ENCODE measurements around the gene PGA3.

DNA sequence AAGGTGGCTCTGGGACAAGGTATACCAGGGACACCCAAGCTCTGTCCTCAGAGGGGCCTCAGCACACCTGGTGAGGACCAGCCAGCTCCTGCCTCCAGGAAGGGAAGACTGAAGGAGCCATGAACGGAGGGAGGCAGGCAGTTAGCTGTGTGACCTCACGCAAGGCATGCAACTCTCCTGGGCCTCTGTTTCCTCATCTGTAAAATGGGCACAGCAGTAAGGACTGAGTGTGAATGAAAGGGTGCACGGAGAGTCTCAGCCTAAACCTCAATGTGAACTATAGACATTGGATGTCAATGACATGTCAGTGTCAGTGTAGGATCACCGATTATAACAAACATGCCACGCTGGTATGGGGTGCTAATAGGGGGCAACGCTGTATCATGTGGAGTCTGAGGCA, 56.0 kb downstream of the PGA3 start:
- TF ChIP-seq, protein P1, sequence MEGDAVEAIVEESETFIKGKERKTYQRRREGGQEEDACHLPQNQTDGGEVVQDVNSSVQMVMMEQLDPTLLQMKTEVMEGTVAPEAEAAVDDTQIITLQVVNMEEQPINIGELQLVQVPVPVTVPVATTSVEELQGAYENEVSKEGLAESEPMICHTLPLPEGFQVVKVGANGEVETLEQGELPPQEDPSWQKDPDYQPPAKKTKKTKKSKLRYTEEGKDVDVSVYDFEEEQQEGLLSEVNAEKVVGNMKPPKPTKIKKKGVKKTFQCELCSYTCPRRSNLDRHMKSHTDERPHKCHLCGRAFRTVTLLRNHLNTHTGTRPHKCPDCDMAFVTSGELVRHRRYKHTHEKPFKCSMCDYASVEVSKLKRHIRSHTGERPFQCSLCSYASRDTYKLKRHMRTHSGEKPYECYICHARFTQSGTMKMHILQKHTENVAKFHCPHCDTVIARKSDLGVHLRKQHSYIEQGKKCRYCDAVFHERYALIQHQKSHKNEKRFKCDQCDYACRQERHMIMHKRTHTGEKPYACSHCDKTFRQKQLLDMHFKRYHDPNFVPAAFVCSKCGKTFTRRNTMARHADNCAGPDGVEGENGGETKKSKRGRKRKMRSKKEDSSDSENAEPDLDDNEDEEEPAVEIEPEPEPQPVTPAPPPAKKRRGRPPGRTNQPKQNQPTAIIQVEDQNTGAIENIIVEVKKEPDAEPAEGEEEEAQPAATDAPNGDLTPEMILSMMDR (IDR thresholded peaks at IDR 0.05), result no peak
- TF ChIP-seq MXI1 (IDR thresholded peaks at IDR 0.05; ENCODE audit: low read depth, low read length) (no peak), REST (IDR thresholded peaks at IDR 0.05; ENCODE audit: low read depth, low read length) (no peak), POLR2AphosphoS5 (IDR thresholded peaks at IDR 0.05; ENCODE audit: low read depth, low read length) (no peak), GABPA (IDR thresholded peaks at IDR 0.05; ENCODE audit: low read depth) (no peak), MAX (IDR thresholded peaks at IDR 0.05; ENCODE audit: low read depth) (no peak), NFIC (IDR thresholded peaks at IDR 0.05; ENCODE audit: borderline replicate concordance) (no peak), EZH2phosphoT487 (IDR thresholded peaks at IDR 0.05; ENCODE audit: borderline replicate concordance, low read depth) (no peak), FOSL2 (IDR thresholded peaks at IDR 0.05; ENCODE audit: borderline replicate concordance, low read depth) (no peak)
- TF ChIP-seq, protein P2, sequence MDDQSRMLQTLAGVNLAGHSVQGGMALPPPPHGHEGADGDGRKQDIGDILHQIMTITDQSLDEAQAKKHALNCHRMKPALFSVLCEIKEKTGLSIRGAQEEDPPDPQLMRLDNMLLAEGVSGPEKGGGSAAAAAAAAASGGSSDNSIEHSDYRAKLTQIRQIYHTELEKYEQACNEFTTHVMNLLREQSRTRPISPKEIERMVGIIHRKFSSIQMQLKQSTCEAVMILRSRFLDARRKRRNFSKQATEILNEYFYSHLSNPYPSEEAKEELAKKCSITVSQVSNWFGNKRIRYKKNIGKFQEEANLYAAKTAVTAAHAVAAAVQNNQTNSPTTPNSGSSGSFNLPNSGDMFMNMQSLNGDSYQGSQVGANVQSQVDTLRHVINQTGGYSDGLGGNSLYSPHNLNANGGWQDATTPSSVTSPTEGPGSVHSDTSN (IDR thresholded peaks at IDR 0.05), result no peak
- TF ChIP-seq, protein P3, sequence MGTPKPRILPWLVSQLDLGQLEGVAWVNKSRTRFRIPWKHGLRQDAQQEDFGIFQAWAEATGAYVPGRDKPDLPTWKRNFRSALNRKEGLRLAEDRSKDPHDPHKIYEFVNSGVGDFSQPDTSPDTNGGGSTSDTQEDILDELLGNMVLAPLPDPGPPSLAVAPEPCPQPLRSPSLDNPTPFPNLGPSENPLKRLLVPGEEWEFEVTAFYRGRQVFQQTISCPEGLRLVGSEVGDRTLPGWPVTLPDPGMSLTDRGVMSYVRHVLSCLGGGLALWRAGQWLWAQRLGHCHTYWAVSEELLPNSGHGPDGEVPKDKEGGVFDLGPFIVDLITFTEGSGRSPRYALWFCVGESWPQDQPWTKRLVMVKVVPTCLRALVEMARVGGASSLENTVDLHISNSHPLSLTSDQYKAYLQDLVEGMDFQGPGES (IDR thresholded peaks at IDR 0.05; ENCODE audit: low read depth, low read length), result no peak
